Mucosa of stomach (tissue), 1 donor: ENCODE measurements around the gene RFNG.

ENCODE experiments used
- H3K27me3 ChIP-seq: one replicate; pipeline ENCODE4 v1.7.0; 2013; ENCODE audit warnings: mild to moderate bottlenecking, low read length; ENCODE audit not compliant: control insufficient read depth, insufficient read depth
- H3K36me3 ChIP-seq: one replicate; pipeline ENCODE4 v1.7.0; 2013; ENCODE audit warnings: low read length; ENCODE audit not compliant: control insufficient read depth, insufficient read depth
- H3K4me1 ChIP-seq: one replicate; pipeline ENCODE4 v1.7.0; 2013; ENCODE audit warnings: mild to moderate bottlenecking, low read length; ENCODE audit not compliant: control insufficient read depth, insufficient read depth
- H3K4me3 ChIP-seq: one replicate; pipeline ENCODE4 v1.7.0; 2013; ENCODE audit warnings: low read length
- H3K9ac ChIP-seq: one replicate; pipeline ENCODE4 v1.7.0; 2013; ENCODE audit warnings: mild to moderate bottlenecking, low read length, moderate library complexity
- H3K9me3 ChIP-seq: one replicate; pipeline ENCODE4 v1.7.0; 2013; ENCODE audit warnings: mild to moderate bottlenecking, low read length, moderate library complexity; ENCODE audit not compliant: control insufficient read depth
- donor health status: Pancreatic carcinoma.

RFNG gene

DNA sequence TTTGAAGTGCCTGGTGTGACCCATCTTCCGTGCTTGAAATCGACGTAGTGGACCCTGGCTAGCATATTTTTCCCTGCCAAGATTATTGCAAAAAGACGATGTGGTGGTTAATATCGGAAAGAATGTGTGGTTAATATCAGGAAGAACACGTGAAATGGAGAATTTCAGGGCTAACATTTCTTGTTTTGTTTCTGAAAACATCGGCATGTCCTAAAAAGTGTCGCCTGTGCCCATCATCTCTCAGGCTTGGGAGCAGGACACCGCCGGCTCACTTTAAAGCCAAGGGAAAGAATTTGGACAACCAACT, 13.8 kb downstream of the RFNG start:
- Histone ChIP-seq H3K4me3 (no peak overlapping the region), H3K36me3 (no peaks in the 10 kb centered on the region), H3K9ac (peak overlapping the region; percentile 78)

DNA sequence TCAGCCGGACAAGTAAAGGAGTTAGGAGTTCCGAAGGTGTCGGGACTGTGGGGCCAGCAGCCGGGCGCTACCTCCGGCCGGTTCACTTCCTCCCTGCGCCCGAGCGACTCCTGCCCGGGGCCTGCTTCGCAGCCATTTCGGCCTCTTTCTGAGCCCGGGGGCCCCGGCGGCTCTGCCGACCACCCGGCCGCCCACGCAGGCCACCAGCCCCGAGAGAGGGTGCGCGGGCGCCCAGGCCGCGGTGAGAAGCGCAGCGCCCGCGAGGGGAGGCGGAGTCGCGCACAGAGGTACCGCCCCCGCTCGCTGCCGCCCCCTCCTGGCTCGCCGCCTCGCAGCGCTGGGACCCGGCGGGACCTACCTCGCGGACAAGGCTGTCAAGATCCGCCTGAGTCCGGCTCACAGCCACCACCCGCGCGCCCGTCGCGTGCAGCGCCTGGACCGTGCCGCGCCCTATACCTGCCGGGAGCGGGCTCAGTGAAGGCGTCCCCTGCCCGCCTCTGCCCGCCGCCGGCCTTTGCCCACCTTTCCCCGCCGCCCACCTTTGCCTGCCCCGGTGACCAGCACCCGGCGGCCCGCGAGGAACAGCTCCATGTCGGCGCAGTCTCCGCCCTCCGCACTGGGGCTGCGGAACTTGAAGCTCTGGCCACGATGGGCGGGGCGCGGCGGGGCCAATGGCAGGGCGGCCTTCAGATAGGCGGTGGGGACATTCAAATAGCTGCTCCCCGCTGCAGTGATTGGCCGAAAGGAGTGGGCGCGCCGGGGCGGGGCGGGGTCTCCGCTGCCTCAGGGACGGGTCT, 14.3 kb downstream of the RFNG start, which contains the start of gene DCXR:
DCXR (minus strand) TSS at position 606 of the 797 bp plus-strand sequence; CDS start at position 591, 15 bp downstream.
- Histone ChIP-seq H3K9me3 (no peaks in the 10 kb centered on the region), H3K4me3 (peak within 1 kb of the TSS; percentile 69), H3K27me3 (no peaks in the 10 kb centered on the region), H3K9ac (peak within 1 kb of the TSS; percentile 78), H3K4me1 (peaks cover 15% of the 10 kb centered on the region), H3K36me3 (no peaks in the 10 kb centered on the region)

More for the DNA sequence above, 13.8 kb downstream of the RFNG start:
- Histone ChIP-seq H3K9me3 (no peaks in the 10 kb centered on the region), H3K4me1 (peaks cover 13% of the 10 kb centered on the region), H3K27me3 (no peaks in the 10 kb centered on the region)

DNA sequence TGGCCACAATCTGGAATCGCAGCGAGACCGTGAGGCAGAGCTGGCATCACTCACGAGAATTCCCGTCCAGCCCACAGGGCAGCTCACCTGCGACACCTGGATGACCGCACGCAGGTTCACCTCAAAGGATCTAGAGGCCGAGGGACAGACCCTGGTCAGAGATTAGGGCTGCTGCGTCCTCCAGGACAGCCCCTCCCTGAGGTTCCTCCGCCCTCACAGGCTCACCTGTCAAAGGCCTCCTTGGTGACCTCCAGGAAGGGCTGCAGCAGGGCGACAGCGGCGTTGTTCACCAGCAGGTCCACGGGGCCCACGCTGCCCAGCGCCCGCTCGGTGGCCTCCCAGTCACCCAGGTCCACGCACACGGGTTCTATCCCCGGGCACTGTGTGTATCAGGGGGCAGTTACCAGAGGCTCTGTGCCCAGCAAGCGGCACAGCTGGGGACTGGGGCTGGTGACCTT, 14.9 kb downstream of the RFNG start:
- Histone ChIP-seq H3K4me3 (peak overlapping the region; percentile 69), H3K36me3 (no peaks in the 10 kb centered on the region), H3K27me3 (no peaks in the 10 kb centered on the region), H3K9ac (peak overlapping the region; percentile 78), H3K9me3 (no peaks in the 10 kb centered on the region), H3K4me1 (peaks cover 19% of the 10 kb centered on the region)

DNA sequence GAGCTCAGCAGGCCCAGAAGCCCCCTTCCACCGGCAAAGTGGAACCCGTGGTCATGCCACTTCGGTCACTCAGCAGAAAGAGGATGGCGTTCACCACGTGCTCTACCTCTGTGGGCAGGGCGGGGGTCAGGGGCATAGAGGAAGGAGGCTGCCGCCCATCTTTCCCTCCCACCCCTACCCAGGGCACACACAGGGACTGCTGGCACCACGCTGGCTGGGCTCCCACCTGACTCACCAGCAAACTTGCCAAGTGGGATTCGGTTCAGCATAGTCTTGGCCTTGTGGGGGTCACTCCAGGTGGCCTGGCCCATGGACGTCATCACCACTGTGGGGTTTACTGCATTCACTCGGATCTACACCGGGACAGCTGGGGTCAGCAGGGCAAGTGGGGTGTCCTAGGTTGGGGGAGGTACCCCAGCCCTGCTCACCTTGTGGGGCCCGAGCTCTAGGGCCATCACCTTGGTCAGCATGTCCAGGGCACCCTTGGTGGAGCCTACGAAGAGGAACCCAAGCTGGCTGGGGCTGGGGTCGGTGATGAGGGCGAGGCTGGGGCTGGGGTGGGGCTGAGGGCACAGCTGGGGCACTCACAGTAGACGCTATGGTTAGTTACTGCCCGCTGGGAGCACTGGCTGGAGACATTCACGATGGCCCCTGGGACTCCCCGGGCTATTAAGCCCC, 15.5 kb downstream of the RFNG start:
- H3K9me3 ChIP-seq = no peaks in the 10 kb centered on the region
- H3K4me1 ChIP-seq = peaks cover 19% of the 10 kb centered on the region
- peak overlapping the region; percentile 78 for H3K9ac ChIP-seq
- no peaks in the 10 kb centered on the region for H3K36me3 ChIP-seq
- no peaks in the 10 kb centered on the region for H3K27me3 ChIP-seq
- H3K4me3 ChIP-seq = no peak overlapping the region

DNA sequence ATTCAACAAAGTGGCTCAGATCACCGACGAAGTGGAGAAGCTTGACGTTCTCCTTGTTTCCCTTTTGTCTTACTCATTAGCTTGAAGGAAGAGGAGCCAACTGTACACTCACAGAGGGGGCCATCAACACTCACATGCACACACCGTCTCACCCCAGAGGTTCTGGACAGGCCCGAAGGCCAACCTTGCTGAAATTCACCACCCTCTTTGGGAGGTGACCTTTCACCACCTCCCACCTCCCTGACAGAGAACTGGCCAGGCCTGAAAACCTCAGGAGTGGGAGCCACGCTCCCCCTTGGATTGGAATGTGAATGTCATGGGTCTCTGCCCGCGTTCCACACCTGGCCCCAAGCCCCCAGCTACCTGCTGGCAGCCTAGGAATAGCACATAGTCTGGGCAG, 16.1 kb downstream of the RFNG start:
- Histone ChIP-seq H3K4me1 (peaks cover 19% of the 10 kb centered on the region), H3K4me3 (no peak overlapping the region), H3K36me3 (no peaks in the 10 kb centered on the region), H3K9ac (no peak overlapping the region), H3K9me3 (no peaks in the 10 kb centered on the region), H3K27me3 (no peaks in the 10 kb centered on the region)

DNA sequence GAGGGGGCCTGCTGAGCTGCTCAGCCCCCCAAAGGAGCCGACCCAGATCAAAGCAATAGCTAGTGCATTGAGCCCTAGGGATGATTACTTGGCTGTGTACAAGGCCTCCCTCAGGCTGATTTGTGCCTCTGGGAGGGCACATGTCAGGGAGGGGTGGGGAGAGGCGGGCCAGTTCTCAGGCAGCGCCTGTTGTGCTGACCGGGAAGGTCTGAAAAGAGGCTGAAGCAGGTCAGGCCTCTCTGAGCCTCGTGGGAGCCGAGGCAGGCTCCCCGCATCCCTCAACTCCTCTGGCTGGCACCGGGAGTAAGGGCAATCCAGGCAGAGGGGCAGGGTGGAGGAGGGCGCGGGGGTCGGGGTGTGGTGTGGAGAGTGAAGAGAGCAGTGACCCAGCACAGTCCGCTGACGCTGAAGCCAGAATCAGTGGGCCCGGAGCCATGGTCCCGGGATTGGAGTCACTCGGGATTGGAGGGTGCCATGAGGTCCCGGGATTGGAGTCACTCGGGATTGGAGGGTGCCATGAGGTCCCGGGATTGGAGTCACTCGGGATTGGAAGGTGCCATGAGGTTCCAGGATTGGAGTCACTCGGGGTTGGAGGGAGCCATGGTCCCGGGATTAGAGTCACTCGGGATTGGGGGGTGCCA, 17.1 kb downstream of the RFNG start:
- H3K27me3 ChIP-seq = no peaks in the 10 kb centered on the region
- no peak overlapping the region for H3K4me3 ChIP-seq
- H3K4me1 ChIP-seq = peaks cover 27% of the 10 kb centered on the region
- H3K9me3 ChIP-seq = no peaks in the 10 kb centered on the region
- no peak overlapping the region for H3K9ac ChIP-seq
- H3K36me3 ChIP-seq = no peaks in the 10 kb centered on the region

DNA sequence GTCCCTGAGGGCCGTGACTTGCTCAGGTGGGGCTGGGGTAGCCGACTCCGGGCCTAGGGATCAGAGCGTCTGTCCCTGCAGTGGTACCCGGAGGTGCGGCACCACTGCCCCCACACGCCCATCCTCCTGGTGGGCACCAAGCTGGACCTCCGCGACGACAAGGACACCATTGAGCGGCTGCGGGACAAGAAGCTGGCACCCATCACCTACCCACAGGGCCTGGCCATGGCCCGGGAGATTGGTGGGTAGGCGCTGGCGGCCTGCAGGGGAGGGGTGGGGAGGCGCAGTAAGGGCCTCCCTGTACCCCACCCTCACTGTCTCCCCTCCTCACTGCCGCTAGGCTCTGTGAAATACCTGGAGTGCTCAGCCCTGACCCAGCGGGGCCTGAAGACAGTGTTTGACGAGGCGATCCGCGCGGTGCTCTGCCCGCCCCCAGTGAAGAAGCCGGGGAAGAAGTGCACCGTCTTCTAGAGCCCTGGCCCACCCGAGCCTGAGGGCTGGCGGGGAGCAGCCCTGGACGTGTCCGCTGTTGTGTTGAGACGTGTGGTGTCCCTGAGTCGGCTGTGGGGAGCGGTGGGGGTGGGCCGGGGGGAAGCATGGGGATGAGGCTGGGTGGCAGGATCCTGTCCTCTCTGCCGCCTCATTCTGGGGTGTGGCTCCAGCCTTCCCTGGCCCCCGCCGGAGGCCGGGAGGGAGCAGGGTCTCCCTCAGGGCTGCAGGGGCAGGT, 18.1 kb downstream of the RFNG start:
- Histone ChIP-seq H3K4me3 (no peak overlapping the region), H3K4me1 (peaks cover 27% of the 10 kb centered on the region), H3K9ac (peak overlapping the region; percentile 7)

DNA sequence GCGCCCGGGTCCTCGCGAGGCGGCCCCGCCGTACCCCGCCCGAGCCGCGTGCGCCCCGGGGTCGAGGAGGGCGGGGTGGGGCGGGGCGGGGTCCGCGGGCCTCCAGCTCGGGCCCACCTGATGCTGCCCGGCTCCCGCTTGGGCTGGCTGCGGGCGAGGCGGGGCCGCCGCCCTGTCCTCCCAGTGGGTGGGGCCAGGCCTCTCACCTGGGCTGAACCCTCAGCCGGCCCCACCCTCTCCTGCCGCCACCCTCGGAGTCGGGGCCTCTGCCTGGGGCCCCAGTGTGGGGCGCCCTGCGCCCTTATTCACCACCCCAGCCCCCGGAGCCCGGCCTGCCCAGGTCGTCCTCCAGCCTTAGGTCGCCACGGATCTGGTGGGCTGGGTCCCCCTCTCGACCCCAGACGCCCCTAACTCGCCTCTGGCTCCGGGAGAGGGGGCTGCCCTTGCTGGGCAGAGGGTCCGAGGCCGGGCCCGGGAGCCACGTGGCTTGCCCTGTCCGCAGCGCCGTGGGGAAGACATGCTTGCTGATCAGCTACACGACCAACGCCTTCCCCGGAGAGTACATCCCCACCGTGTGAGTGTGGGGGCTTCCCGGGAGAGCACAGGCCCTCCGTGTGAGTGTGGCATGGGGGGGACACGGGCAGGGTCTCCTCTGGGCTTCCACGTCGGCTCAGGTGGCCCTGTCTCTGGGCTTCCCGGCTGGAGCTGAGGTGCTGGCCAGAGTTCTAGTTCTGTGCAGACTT, 19.6 kb downstream of the RFNG start:
- Histone ChIP-seq H3K9ac (peak overlapping the region; percentile 28), H3K36me3 (no peaks in the 10 kb centered on the region), H3K4me1 (peaks cover 27% of the 10 kb centered on the region)

More for the DNA sequence above, 18.1 kb downstream of the RFNG start:
- H3K9me3 ChIP-seq = no peaks in the 10 kb centered on the region
- no peaks in the 10 kb centered on the region for H3K27me3 ChIP-seq
- no peaks in the 10 kb centered on the region for H3K36me3 ChIP-seq

DNA sequence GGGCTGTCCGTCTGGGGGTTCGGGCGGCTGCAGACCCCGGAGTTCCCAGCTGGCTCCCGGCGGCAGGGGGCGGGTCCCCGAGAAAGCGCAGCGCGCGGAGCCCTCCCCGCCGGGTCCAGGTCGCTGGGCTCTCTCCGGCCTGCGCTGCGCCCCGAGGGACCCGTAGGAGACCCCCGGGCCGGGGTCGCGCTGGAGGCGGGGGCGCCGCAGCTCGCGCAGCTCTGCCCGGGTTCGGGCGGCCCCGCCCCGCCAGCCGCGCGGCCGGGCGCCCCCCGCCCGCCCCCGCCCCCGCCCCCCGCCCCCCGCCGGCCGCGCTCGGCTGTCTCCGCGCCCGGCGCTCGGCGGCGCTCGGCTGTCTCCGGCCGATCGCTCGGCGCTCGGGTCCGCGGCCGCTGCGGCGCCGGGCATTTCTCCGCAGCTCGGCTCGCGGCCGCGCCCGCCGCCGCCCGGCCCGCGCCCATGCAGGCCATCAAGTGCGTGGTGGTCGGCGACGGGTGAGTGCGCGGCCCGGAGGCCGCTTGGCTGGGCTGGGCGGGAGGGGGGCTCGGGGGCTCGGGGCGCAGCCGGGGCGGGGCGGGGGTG, 20.2 kb downstream of the RFNG start, which contains the start of gene RAC3:
RAC3 (plus strand) TSS at position 376 of the 582 bp plus-strand sequence; CDS start at position 460, 84 bp downstream.
- Histone ChIP-seq H3K4me1 (peaks cover 21% of the 10 kb centered on the region), H3K9me3 (no peaks in the 10 kb centered on the region), H3K36me3 (no peaks in the 10 kb centered on the region), H3K9ac (peak within 1 kb of the TSS; percentile 28), H3K27me3 (no peaks in the 10 kb centered on the region), H3K4me3 (peak within 1 kb of the TSS; percentile 25)

More for the DNA sequence above, 19.6 kb downstream of the RFNG start:
- no peak overlapping the region for H3K4me3 ChIP-seq
- H3K27me3 ChIP-seq = no peaks in the 10 kb centered on the region
- H3K9me3 ChIP-seq = no peaks in the 10 kb centered on the region

DNA sequence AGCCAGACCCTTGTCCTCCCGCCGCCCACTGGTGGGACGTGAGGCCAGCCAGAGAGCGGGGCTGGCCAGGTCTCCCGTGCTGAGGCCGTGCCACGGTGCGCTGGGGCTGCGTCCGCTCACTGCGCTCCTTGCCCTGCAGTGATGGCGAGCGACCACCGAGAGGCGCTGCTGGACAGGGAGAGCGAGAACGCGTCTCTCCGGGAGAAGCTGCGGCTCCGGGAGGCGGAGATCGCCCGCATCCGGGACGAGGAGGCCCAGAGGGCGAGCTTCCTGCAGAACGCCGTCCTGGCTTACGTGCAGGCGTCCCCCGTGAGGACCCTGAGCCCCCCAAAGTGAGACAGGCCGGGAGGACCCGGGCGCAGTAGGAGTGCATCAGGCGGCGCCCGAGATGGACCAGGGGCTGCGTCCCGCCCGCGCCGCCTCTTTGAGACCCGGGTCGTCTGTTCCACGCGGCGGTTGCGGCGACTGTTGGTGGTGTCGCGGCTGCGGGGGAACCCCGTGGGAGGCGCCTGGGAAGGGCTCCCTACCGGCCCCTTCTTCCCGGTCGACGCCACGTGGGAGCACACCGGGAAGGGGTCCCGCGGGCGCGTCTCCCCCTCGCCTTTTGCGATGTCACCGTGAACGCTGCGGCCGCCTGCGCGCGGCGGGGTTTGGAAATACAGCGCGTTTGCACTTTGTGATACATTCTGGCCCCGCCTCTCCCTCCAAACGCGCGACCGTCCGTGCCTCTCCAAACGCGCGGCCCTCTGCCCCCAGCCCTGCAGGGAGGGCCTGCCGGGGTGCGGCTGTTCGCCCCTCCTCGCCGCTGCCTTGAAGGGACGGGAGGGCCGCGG, 20.9 kb downstream of the RFNG start:
- Histone ChIP-seq H3K27me3 (no peaks in the 10 kb centered on the region), H3K9me3 (no peaks in the 10 kb centered on the region), H3K36me3 (no peaks in the 10 kb centered on the region), H3K4me1 (peaks cover 14% of the 10 kb centered on the region), H3K4me3 (peak overlapping the region; percentile 25), H3K9ac (no peak overlapping the region)
